BLaER1 treated with 17β-estradiol and CSF1 and Interleukin-3, amounts not matched to agents 10 nM and 100 nM (cell line): ENCODE results near the gene TMEM59L.
"Not testable (repeated sequence)": the region's sequence is repeated elsewhere in the genome, so short reads cannot be mapped to it uniquely, and the experiment has no call there.

ENCODE experiments used
- H3K27ac ChIP-seq, 11 experiments: shearing (Covaris generic); formaldehyde crosslinking; 2 replicates each; pipeline ENCODE4 v1.8.1; 2022
- H3K27me3 ChIP-seq, 11 experiments: shearing (Covaris generic); formaldehyde crosslinking; 2 replicates each; pipeline ENCODE4 v1.8.1; 2022
- H3K36me3 ChIP-seq, 11 experiments: shearing (Covaris generic); formaldehyde crosslinking; 2 replicates each; pipeline ENCODE4 v1.8.1; 2022
- H3K4me1 ChIP-seq, 10 experiments: shearing (Covaris generic); formaldehyde crosslinking; 2 replicates each; pipeline ENCODE4 v1.8.1; 2022
- H3K4me2 ChIP-seq, 11 experiments: shearing (Covaris generic); formaldehyde crosslinking; 2 replicates each; pipeline ENCODE4 v1.8.1; 2022
- H3K4me3 ChIP-seq, 10 experiments: shearing (Covaris generic); formaldehyde crosslinking; 2 replicates each; pipeline ENCODE4 v1.8.1; 2022
- H3K9ac ChIP-seq, 11 experiments: shearing (Covaris generic); formaldehyde crosslinking; 2 replicates each; pipeline ENCODE4 v1.8.1; 2022
- H3K9me3 ChIP-seq, 11 experiments: shearing (Covaris generic); formaldehyde crosslinking; replicated peaks in 1 of 11; 2 replicates each; pipeline ENCODE4 v1.8.1; 2022
- H4K20me1 ChIP-seq, 11 experiments: shearing (Covaris generic); formaldehyde crosslinking; 2 replicates each; pipeline ENCODE4 v1.8.1; 2022
- Cebpa-rat ChIP-seq, 11 experiments: shearing (Covaris generic); IDR thresholded peaks; 2 replicates each; pipeline ENCODE4 v1.8.1; 2022

TMEM59L gene

DNA sequence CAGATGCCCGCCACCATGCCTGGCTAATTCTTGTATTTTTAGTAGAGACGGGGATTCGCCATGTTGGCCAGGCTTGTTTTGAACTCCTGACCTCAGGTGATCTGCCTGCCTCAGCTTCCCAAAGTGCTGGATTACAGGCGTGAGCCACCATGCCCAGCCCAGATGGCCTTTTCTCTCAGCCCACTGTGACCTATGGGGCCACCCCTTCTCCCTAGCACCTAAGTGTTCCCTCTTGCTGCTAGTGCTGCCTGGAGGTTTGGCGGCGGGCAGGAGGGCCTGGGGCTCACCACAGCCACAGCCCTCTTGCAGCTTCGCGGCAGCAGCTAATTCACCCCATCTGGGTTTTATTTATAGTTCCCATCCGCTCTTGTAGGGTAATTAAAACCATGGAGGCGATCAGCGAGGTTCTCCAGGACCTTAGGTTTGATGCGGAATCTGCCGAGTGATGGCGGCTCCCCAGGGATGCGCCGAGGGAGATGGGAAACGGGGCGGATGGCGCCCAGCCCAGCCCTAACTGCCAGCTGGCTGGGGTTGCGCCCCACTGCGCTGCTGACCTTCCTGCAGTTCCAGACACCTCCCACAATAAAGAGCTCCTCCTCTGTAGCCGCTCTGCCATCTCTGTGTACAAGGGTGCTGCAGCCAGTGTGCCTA is 20.8 kb upstream of the TMEM59L start:
- TF ChIP-seq Cebpa-rat (IDR thresholded peaks at IDR 0.05): no peak
- no peak overlapping the region for H3K27ac ChIP-seq

DNA sequence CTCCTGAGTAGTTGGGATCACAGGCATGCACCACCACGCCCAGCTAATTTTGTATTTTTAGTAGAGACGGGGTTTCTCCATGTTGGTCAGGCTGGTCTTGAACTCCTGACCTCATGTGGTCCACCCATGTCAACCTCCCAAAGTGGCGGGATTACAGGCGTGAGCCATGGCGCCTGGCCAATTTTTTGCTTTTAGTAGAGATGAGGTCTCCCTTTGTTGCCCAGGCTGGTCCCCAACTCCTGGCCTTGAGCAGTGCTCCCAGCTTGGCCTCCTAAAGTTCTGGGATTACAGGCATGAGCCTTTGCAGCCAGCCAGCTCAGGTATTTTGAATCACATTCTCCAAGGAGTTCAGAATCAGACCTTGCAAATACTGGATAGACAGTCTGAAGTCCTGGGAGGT is 19.9 kb upstream of the TMEM59L start:
- peaks cover 8 to 22% (median 18%) of the 10 kb centered on the region in 11 experiments; a peak in 17 of 22 replicates for H3K36me3 ChIP-seq
- H4K20me1 ChIP-seq: peaks cover 7 to 63% (median 22%) of the 10 kb centered on the region in 11 experiments; a peak in 15 of 22 replicates
- H3K9me3 ChIP-seq, H3K4me3 ChIP-seq, H3K27ac ChIP-seq: not testable (repeated sequence)
- H3K4me1 ChIP-seq: peaks cover 46 to 91% (median 81%) of the 10 kb centered on the region in 10 experiments
- peak overlapping the region in 3 of 11 experiments; percentile 52 to 58 (median 56); a peak in 5 of 22 replicates for H3K9ac ChIP-seq
- H3K27me3 ChIP-seq: peaks cover 14 to 37% (median 16%) of the 10 kb centered on the region in 11 experiments; a peak in 17 of 22 replicates
- peak overlapping the region in 8 of 11 experiments; percentile 40 to 96 (median 90); a peak in 15 of 22 replicates for H3K4me2 ChIP-seq

More for the DNA sequence above, 20.8 kb upstream of the TMEM59L start:
- H3K36me3 ChIP-seq: peaks cover 8 to 22% (median 18%) of the 10 kb centered on the region in 11 experiments; a peak in 17 of 22 replicates
- peak overlapping the region in 4 of 11 experiments; percentile 7 to 31 (median 17); a peak in 4 of 22 replicates for H3K9ac ChIP-seq
- peaks cover 49 to 87% (median 78%) of the 10 kb centered on the region in 10 experiments for H3K4me1 ChIP-seq
- H3K9me3 ChIP-seq: peaks cover 0 to 5% (median 0%) of the 10 kb centered on the region in 11 experiments; a peak in 4 of 22 replicates
- peaks cover 12 to 29% (median 14%) of the 10 kb centered on the region in 11 experiments; a peak in 17 of 22 replicates for H3K27me3 ChIP-seq
- H3K4me3 ChIP-seq: no peak overlapping the region
- peak overlapping the region in 7 of 11 experiments; percentile 7 to 96 (median 40); a peak in 11 of 22 replicates for H3K4me2 ChIP-seq
- H4K20me1 ChIP-seq: peaks cover 7 to 63% (median 22%) of the 10 kb centered on the region in 11 experiments; a peak in 15 of 22 replicates

- peaks cover 7 to 63% (median 22%) of the 10 kb centered on the region in 11 experiments; a peak in 15 of 22 replicates for H4K20me1 ChIP-seq
- peak overlapping the region in 10 of 11 experiments; percentile 88 to 99 (median 94); a peak in 21 of 22 replicates for H3K4me2 ChIP-seq
- H3K4me1 ChIP-seq: peaks cover 43 to 91% (median 80%) of the 10 kb centered on the region in 10 experiments
- H3K27me3 ChIP-seq: peaks cover 14 to 45% (median 24%) of the 10 kb centered on the region in 11 experiments; a peak in 19 of 22 replicates
- no peaks in the 10 kb centered on the region for H3K9me3 ChIP-seq
- no peak for TF ChIP-seq Cebpa-rat (IDR thresholded peaks at IDR 0.05)
- no peak overlapping the region for H3K27ac ChIP-seq
- H3K4me3 ChIP-seq: peak overlapping the region in 3 of 10 experiments; percentile 34 to 65 (median 51); a peak in 4 of 20 replicates
- H3K36me3 ChIP-seq: peaks cover 8 to 22% (median 18%) of the 10 kb centered on the region in 11 experiments; a peak in 17 of 22 replicates
- peak overlapping the region in 4 of 11 experiments; percentile 36 to 58 (median 56); a peak in 8 of 22 replicates for H3K9ac ChIP-seq
Measured at GRCh38 chr19:18593367-18594095, 19.1 kb upstream of the TMEM59L start.

DNA sequence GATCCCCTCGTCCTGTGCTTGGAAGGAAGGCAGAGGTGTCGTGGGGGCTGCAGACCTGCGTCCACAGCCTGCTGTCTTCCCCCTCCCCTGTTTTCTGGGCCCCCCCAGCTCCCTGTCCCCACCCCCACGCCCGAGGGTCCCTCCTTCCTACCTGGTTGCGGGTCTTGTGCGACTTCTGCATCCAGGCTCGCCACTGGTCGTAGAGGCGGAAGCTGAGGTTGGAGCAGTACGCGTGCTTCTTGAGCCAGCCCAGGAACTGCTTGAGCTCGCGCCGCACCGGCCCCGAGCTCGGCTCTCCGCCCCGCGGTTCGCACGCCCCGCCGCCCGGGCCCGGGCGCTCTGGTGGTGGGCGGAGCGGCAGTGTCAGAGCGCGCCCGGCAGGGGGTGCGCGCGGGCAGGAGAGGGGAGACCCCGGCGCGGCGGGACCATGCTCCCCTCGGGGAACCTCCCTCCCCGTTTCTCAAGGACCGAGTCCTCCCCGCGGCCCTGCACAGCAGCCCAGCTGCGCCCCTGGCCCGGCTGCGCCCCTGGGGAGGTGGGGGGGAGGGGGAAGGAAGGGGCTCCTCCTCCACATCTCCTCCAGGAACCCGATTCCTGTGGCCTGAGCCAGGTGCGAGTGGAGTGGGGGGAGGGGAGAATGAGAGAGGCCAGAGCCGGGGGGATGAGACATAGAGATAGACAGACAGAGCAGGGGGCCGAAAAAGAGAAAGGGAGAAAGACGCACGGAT is 18.4 kb upstream of the TMEM59L start:
- Histone ChIP-seq H3K9me3 (no peaks in the 10 kb centered on the region), H3K4me1 (peaks cover 43 to 88% (median 78%) of the 10 kb centered on the region in 10 experiments), H3K9ac (peak overlapping the region in 10 of 11 experiments; percentile 20 to 63 (median 54); a peak in 20 of 22 replicates), H4K20me1 (peaks cover 7 to 61% (median 22%) of the 10 kb centered on the region in 11 experiments; a peak in 15 of 22 replicates), H3K27ac (peak overlapping the region in 4 of 11 experiments; percentile 11 to 28 (median 14); a peak in 2 of 22 replicates), H3K4me3 (peak overlapping the region in 8 of 10 experiments; percentile 34 to 65 (median 46); a peak in 15 of 20 replicates), H3K4me2 (peak overlapping the region; percentile 88 to 100 (median 94)), H3K36me3 (peaks cover 8 to 22% (median 18%) of the 10 kb centered on the region in 11 experiments; a peak in 17 of 22 replicates), H3K27me3 (peaks cover 17 to 52% (median 30%) of the 10 kb centered on the region in 11 experiments; a peak in 19 of 22 replicates)
- TF ChIP-seq Cebpa-rat (IDR thresholded peaks at IDR 0.05): no peak

- peaks cover 36 to 82% (median 71%) of the 10 kb centered on the region in 10 experiments for H3K4me1 ChIP-seq
- H3K27ac ChIP-seq: peak overlapping the region in 4 of 11 experiments; percentile 11 to 28 (median 14); a peak in 2 of 22 replicates
- H3K27me3 ChIP-seq: peaks cover 18 to 59% (median 36%) of the 10 kb centered on the region in 11 experiments; a peak in 19 of 22 replicates
- H3K4me2 ChIP-seq: peak overlapping the region; percentile 88 to 100 (median 94)
- TF ChIP-seq Cebpa-rat (IDR thresholded peaks at IDR 0.05): no peak
- H3K4me3 ChIP-seq: peak overlapping the region in 7 of 10 experiments; percentile 34 to 65 (median 47); a peak in 13 of 20 replicates
- peak overlapping the region in 9 of 11 experiments; percentile 20 to 63 (median 53); a peak in 17 of 22 replicates for H3K9ac ChIP-seq
- H3K36me3 ChIP-seq: peaks cover 8 to 22% (median 18%) of the 10 kb centered on the region in 11 experiments; a peak in 17 of 22 replicates
- no peaks in the 10 kb centered on the region for H3K9me3 ChIP-seq
- peaks cover 7 to 58% (median 17%) of the 10 kb centered on the region in 11 experiments; a peak in 15 of 22 replicates for H4K20me1 ChIP-seq
Measured at GRCh38 chr19:18594824-18595373, 17.8 kb upstream of the TMEM59L start.

DNA sequence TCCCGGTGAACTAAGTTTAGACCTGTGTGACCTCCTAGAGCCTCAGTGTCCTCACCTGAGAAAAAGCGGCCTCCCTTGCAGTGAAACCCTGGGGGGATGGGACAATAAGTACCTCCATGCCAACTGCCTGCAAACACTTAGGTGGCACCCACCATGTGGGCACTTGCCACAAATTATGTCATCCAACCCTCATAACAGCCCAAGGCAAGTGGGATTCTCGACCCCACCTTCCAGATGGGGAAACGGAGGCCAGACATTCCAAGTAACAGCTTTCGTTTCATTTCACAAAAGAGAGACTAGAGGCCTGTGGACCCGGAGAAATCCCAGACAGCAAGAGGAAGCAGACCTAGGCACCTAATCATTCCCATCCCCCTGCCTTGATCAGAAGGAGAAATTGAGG is 17.2 kb upstream of the TMEM59L start:
- 0 out of 22 replicates have a peak overlapping the region, but pooled peaks of 1 of the 11 experiments have one; percentile 7 for H3K9ac ChIP-seq
- no peaks in the 10 kb centered on the region for H3K9me3 ChIP-seq
- H3K4me3 ChIP-seq: no peak overlapping the region; a peak in 1 of 20 replicates
- peaks cover 7 to 19% (median 16%) of the 10 kb centered on the region in 11 experiments; a peak in 17 of 22 replicates for H3K36me3 ChIP-seq
- H4K20me1 ChIP-seq: peaks cover 7 to 57% (median 17%) of the 10 kb centered on the region in 11 experiments; a peak in 15 of 22 replicates
- peaks cover 31 to 76% (median 66%) of the 10 kb centered on the region in 10 experiments for H3K4me1 ChIP-seq
- TF ChIP-seq Cebpa-rat (IDR thresholded peaks at IDR 0.05): no peak
- H3K4me2 ChIP-seq: peak overlapping the region in 10 of 11 experiments; percentile 88 to 100 (median 94); a peak in 17 of 22 replicates
- peaks cover 22 to 65% (median 42%) of the 10 kb centered on the region in 11 experiments; a peak in 21 of 22 replicates for H3K27me3 ChIP-seq
- no peak overlapping the region for H3K27ac ChIP-seq

DNA sequence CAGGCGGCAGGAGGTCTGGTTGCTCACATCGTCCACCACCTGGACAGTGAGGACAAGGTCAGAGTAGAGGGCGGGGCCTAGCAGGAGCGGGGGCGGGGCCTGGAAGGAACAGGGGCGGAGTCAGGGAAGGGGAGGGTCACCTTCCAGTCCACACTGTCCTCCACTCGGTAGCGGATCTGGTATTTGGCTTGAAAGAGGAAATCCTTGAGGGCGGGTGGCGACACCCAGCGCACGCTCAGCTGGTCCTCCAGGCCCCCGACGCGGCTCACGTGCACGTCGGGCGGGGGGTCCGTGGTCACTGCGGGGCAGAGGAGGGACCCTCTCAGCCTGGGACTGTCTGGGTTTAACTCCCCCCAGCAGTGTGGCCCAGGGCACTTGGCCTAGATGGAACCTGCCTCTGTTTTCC is 15.9 kb upstream of the TMEM59L start:
- Histone ChIP-seq H3K27me3 (peaks cover 34 to 77% (median 55%) of the 10 kb centered on the region in 11 experiments), H3K4me1 (peaks cover 26 to 63% (median 55%) of the 10 kb centered on the region in 10 experiments), H3K4me2 (peak overlapping the region; percentile 29 to 86 (median 62); a peak in 20 of 22 replicates), H3K9me3 (no peaks in the 10 kb centered on the region), H3K9ac (peak overlapping the region in 1 of 11 experiments; percentile 41; a peak in 1 of 22 replicates), H3K36me3 (peaks cover 0 to 6% (median 5%) of the 10 kb centered on the region in 11 experiments; a peak in 11 of 22 replicates), H3K27ac (no peak overlapping the region), H4K20me1 (peaks cover 6 to 51% (median 17%) of the 10 kb centered on the region in 11 experiments; a peak in 15 of 22 replicates), H3K4me3 (no peak overlapping the region; a peak in 3 of 20 replicates)
- TF ChIP-seq Cebpa-rat (IDR thresholded peaks at IDR 0.05): no peak
